ENCODE measurements around the gene CD44.

DNA sequence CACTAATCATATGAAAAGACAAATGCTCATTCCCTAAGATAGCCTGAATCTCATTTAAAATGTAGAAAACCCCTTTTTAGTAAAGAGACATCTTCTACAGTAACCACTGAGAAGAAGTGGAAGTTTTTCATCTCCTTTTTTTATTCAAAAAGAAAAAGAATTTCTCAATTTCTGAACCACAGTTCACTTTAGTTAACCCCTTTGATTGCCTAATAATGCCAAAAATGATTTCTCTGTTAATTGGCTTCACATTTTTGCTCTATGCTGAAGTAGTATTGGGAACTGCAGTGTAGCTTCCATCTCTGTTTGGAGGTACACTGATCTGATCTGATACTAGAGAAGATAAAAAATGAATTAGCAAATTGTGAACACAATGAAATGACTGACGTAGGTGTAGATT lies 58.3 kb downstream of the CD44 start:
- TF ChIP-seq CTCF (conservative IDR thresholded peaks at IDR 0.05; ENCODE audit: low read depth, low read length) (no peak), EZH2 (IDR thresholded peaks at IDR 0.05; ENCODE audit: borderline replicate concordance, low read depth, low read length, poor library complexity, severe bottlenecking) (no peak)

All from A673 (cell line).